Activated naive CD8-positive, alpha-beta T cell treated with anti-CD3 and anti-CD28 coated beads for 36 hours (primary cell): ENCODE measurements around the gene CASQ2. TPM values are rescaled to one million over a fixed set of nuclear protein-coding genes. Genes with fewer than 3 reads are reported as not detected.

ENCODE experiments used
- DNase-seq: peaks from one replicate; pipeline ENCODE4 v3.0.0; 2021
- H3K27ac Mint-ChIP-seq: one replicate; pipeline ENCODE4 v1.8.0; 2022; ENCODE audit warnings: mild to moderate bottlenecking, moderate library complexity, mixed read lengths
- H3K27me3 Mint-ChIP-seq: one replicate; pipeline ENCODE4 v1.8.0; 2022; ENCODE audit warnings: mild to moderate bottlenecking, mixed read lengths
- H3K36me3 Mint-ChIP-seq: one replicate; pipeline ENCODE4 v1.8.0; 2021; ENCODE audit warnings: mild to moderate bottlenecking, mixed read lengths
- H3K4me1 Mint-ChIP-seq: one replicate; pipeline ENCODE4 v1.8.0; 2021; ENCODE audit warnings: mixed read lengths
- H3K4me3 Mint-ChIP-seq: one replicate; pipeline ENCODE4 v1.8.0; 2022; ENCODE audit warnings: mild to moderate bottlenecking, moderate library complexity, mixed read lengths
- H3K9me3 Mint-ChIP-seq: one replicate; pipeline ENCODE4 v1.8.0; 2022; ENCODE audit warnings: mixed read lengths
- total RNA-seq, 2 experiments: library from RNA; stranded (reverse); gene quantifications; one replicate each; pipeline ENCODE4 v1.2.3, GENCODE V29; 2021

CASQ2 gene
- total RNA-seq, 2 experiments from 2014 or later = not detected

- H3K36me3 Mint-ChIP-seq = no peaks in the 10 kb centered on the region
- no peak overlapping the region for H3K27ac Mint-ChIP-seq
- peaks cover 5% of the 10 kb centered on the region for H3K27me3 Mint-ChIP-seq
- no peak overlapping the region for H3K4me3 Mint-ChIP-seq
- no peak for DNase-seq
- H3K4me1 Mint-ChIP-seq = peaks cover 8% of the 10 kb centered on the region
- no peaks in the 10 kb centered on the region for H3K9me3 Mint-ChIP-seq
Observed at GRCh38 chr1:115656461-115657077, 111.9 kb downstream of the CASQ2 start.

DNA sequence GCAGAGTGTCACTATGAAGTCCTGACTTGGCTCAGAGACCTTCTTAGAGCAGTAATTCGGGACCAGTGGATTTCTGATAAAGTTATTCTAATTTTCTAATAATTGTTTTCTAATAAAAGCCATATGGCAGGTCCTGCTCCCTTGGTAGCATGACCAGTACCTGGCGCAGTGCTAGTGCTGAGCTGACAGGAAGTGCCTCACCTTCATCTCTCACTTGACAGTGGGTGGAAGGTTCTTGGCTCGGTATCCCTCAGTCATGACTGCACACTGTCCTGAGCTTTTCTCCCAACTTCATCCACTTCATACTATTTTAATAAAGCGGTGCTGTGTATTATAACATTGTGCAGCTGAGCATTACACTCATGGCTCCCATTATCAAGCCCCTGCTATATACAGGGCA, 112.6 kb downstream of the CASQ2 start:
- no peak overlapping the region for H3K4me3 Mint-ChIP-seq
- H3K9me3 Mint-ChIP-seq = no peaks in the 10 kb centered on the region
- H3K27ac Mint-ChIP-seq = no peak overlapping the region
- peaks cover 8% of the 10 kb centered on the region for H3K4me1 Mint-ChIP-seq
- no peaks in the 10 kb centered on the region for H3K36me3 Mint-ChIP-seq
- no peak for DNase-seq
- peaks cover 5% of the 10 kb centered on the region for H3K27me3 Mint-ChIP-seq

- Mint-ChIP-seq H3K4me3 (no peak overlapping the region), H3K36me3 (no peaks in the 10 kb centered on the region), H3K4me1 (peaks cover 8% of the 10 kb centered on the region), H3K27ac (no peak overlapping the region), H3K27me3 (peaks cover 5% of the 10 kb centered on the region), H3K9me3 (no peaks in the 10 kb centered on the region)
- no peak for DNase-seq
Observed at GRCh38 chr1:115655306-115655663, 113.2 kb downstream of the CASQ2 start.

- no peaks in the 10 kb centered on the region for H3K9me3 Mint-ChIP-seq
- H3K27me3 Mint-ChIP-seq = peaks cover 5% of the 10 kb centered on the region
- H3K27ac Mint-ChIP-seq = no peak overlapping the region
- no peaks in the 10 kb centered on the region for H3K36me3 Mint-ChIP-seq
- H3K4me3 Mint-ChIP-seq = no peak overlapping the region
- DNase-seq = no peak
- H3K4me1 Mint-ChIP-seq = peaks cover 13% of the 10 kb centered on the region
Observed at GRCh38 chr1:115654663-115655305, 113.7 kb downstream of the CASQ2 start.

DNA sequence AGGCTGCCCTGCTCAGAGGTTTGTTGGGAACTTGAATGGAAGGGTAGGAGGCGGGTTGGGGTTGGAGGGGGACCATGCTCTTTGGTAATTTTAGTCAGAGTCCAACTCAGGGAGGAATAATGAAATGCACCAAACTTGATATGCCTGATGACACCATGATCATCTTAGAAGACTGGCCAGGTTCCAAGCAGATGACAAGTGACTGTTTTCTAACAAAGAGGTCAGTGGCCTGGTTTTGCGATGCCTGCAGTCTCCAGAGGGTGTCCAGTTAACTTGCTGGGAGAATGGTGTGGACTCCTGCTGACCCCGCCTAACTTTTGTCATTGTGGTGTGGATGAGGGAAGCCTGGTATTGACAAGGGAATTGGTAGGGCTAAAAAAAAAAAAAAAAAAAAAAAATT, 114.4 kb downstream of the CASQ2 start:
- peaks cover 5% of the 10 kb centered on the region for H3K27me3 Mint-ChIP-seq
- H3K4me1 Mint-ChIP-seq = peaks cover 19% of the 10 kb centered on the region
- H3K9me3 Mint-ChIP-seq = no peaks in the 10 kb centered on the region
- H3K36me3 Mint-ChIP-seq = no peaks in the 10 kb centered on the region
- H3K27ac Mint-ChIP-seq = no peak overlapping the region
- no peak for DNase-seq
- H3K4me3 Mint-ChIP-seq = no peak overlapping the region

- no peak for DNase-seq
- H3K36me3 Mint-ChIP-seq = no peaks in the 10 kb centered on the region
- H3K27ac Mint-ChIP-seq = no peak overlapping the region
- H3K4me3 Mint-ChIP-seq = no peak overlapping the region
- peaks cover 19% of the 10 kb centered on the region for H3K4me1 Mint-ChIP-seq
- peaks cover 5% of the 10 kb centered on the region for H3K27me3 Mint-ChIP-seq
- H3K9me3 Mint-ChIP-seq = no peaks in the 10 kb centered on the region
Observed at GRCh38 chr1:115652236-115652788, 116.2 kb downstream of the CASQ2 start.

DNA sequence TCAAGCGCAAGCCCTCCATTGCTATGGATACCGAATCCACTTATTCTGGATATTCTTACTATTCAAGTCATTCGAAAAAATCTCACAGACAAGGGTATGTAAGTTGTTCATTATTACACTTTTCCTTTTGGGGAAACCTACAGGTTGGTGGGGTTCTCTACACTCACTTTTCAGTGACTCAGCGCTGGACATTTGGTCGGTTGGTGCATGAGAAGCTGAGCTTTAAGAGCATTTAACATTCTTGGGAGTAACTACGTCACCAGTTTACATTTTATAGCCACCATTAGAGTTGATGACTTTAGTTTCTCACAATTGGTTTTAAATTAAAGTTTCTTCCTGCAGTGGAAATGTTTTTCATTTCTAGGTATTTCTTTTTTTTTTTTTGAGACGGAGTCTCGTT, 117.1 kb downstream of the CASQ2 start:
- H3K4me1 Mint-ChIP-seq = peaks cover 19% of the 10 kb centered on the region
- H3K4me3 Mint-ChIP-seq = no peak overlapping the region
- no peaks in the 10 kb centered on the region for H3K9me3 Mint-ChIP-seq
- H3K27ac Mint-ChIP-seq = no peak overlapping the region
- no peaks in the 10 kb centered on the region for H3K27me3 Mint-ChIP-seq
- DNase-seq = no peak
- no peaks in the 10 kb centered on the region for H3K36me3 Mint-ChIP-seq

DNA sequence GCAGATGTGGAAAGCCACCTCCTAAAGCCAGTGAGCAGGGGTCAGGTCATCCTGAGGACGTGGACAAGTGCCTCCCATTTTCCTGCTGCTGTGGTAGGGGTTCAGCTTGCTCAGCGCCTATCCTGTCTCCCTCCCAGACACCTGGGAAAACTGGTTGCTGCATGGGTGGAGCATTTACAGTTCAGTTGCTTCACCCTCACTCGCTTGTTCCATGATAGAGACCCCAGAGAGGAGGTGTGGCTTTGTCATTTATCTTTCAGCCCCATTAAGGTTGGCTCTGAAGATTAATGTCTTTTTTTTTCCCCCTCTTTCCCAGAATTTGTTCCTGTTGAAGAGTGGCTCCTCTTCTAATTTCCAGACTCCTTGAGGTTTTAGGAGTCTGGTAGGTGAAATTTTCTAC, 117.6 kb downstream of the CASQ2 start:
- no peaks in the 10 kb centered on the region for H3K36me3 Mint-ChIP-seq
- no peak overlapping the region for H3K27ac Mint-ChIP-seq
- peaks cover 19% of the 10 kb centered on the region for H3K4me1 Mint-ChIP-seq
- H3K4me3 Mint-ChIP-seq = no peak overlapping the region
- DNase-seq = no peak
- no peaks in the 10 kb centered on the region for H3K27me3 Mint-ChIP-seq
- H3K9me3 Mint-ChIP-seq = no peaks in the 10 kb centered on the region

Other genes with a start within 250 kb of the CASQ2 start
- gene VANGL1, start 126.7 kb downstream of the CASQ2 start, total RNA-seq = 1 to 10 TPM; 2.4 to 2.9 TPM
- not detected for gene NHLH2, start 72.4 kb upstream of the CASQ2 start, total RNA-seq
- under 1 TPM; 0.47 to 0.54 TPM for gene SLC22A15, start 207.8 kb upstream of the CASQ2 start, total RNA-seq